Activated CD8-positive, alpha-beta memory T cell treated with anti-CD3 and anti-CD28 coated beads, Interleukin-2, amount 50 U/mL, for 1 hour (primary cell): Measurements from ENCODE around the gene SLC22A7.
A peak's percentile ranks its signal among the peaks of the same experiment; 100 is the strongest.

Experiments
- DNase-seq: peaks from one replicate; pipeline ENCODE4 v3.0.0-alpha.2; 2020; ENCODE audit errors: extremely low read depth

The SLC22A7 gene

GRCh38 chr6:43297644-43298564 is at the start of gene SLC22A7:
Gene SLC22A7, plus strand, starts transcription at chr6:43298260. Its CDS starts 99 bp downstream, at chr6:43298359.
- DNase-seq, result no peak

DNA sequence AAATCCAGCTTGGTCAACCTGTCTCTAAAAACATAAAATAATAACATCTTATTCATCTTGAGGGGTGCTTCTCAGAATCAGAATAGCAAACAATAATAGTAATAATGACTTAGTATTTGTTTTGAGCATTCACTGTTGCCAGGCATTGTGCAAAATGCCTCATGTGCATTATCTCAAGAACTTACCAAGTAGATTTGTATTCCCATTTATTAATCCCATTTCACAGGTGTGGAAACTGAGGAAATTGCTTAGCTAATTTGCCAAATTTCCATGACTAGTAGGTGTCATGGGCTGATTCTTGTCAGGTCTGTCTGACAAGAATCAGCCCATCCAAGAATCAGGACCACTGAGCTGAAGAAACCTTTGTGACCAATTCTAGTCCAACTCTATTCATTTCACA is 49.3 kb upstream of the SLC22A7 start:
- DNase-seq, result no peak

DNA sequence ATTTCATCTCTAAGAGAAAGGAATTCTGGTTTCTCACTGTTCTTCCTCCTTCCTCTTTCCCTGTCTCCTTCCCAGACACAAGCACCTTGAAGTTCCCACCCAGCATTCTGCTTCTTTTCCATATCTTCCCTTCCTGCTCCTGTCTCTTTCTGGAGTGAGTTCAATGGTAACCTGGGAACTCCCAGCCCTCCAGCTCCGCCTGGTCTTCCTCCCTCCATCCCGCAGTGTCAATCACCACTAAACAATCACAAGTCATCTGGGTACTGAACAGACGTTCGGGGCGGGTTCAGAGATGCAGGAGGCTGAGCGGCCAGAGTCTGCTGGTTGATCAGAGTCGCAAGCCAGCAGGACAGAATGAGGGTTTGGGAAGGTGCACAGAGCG is 47.1 kb upstream of the SLC22A7 start:
- DNase-seq, result no peak

GRCh38 chr6:43253401-43253800 is 44.7 kb upstream of the SLC22A7 start:
- no peak for DNase-seq

DNA sequence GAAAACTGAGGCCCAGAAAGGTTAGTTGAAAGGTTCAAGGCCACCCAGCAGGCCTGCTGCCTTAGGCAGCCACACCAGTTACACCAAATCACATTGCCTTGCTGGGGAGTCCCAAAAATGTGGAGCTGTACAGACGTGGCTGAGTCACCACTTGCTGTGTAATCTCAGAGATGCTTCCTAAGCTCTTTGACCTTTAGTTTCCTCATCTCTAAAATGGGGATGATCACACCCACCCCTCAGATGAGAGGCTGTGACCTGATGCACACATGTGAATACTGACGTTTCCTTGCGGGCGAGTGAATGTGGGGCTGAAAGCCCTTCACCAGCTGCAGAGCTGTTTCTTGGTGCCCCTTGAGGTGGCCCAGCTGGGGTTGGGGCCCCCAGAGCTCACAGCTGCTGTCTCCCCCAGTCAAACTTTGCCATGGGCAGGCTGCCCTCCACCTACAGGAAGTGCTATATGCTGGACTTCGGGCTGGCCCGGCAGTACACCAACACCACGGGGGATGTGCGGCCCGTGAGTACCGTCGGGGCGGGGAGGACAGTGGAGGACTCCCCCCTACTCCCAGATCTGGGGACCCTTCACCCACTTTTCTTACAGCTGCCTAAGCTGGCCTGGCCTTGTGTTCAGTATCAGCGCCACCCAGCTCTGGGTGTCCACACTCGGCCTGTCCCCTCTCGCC is 43.8 kb upstream of the SLC22A7 start:
- no peak for DNase-seq

- DNase-seq, result no peak
Measured at GRCh38 chr6:43254846-43255245, 43.2 kb upstream of the SLC22A7 start.

DNA sequence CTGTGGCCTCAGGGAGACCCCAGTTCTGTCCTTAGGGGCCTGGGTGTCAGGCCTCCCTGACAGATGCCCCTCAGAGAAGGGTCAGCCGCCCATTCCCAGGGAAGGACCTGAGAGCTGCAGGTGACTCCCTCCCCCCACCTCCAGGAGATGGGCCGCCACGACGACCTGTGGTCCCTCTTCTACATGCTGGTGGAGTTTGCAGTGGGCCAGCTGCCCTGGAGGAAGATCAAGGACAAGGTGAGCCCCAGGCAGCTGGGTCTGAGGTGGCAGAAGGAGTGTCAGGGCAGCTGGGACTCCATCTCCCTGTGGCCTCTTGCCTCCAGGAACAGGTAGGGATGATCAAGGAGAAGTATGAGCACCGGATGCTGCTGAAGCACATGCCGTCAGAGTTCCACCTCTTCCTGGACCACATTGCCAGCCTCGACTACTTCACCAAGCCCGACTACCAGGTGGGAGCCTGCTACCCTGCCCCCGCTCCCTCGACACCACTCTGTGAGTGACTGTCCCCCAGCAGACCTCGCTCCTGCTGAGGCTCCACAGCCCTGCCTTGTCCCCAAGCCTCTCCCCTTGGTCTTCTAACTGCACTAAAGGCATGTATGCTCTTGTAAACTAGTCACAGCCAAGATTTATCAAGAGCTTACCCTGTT is 42.5 kb upstream of the SLC22A7 start:
- DNase-seq, result no peak

DNA sequence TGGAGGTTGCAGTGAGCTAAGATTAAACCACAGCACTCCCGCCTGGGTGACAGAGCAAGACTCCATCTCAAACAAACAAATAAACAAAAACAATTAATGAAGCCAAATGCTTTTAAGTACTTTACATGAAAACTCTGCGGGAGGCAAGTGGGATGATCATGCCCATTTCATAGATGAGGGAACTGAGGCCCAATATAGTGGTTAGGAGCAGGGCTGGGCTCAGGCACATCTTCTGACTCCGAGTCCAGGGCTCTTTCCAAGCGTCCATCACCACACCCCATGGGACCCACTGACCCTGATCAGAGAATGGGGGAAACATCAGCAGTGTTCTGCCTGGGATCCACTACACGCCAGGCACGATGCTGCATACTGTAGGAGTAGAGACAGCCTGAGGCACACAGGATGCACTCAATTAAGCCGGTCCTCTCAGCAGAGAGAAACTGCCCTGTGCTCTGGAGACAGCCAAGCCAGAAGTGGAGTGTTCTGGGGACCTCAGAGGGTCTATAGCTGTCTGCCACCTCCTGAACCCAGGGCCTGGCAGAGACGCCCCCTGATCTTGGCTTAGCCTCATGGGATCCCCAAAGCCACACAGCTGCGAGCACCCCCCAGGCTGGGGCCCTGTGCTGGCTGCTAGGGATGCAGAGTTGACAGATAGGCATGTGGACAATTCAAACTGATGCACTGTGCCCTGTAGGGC is 41.2 kb upstream of the SLC22A7 start:
- DNase-seq, result no peak

- DNase-seq, result no peak
Measured at GRCh38 chr6:43257367-43258145, 40.5 kb upstream of the SLC22A7 start.

DNA sequence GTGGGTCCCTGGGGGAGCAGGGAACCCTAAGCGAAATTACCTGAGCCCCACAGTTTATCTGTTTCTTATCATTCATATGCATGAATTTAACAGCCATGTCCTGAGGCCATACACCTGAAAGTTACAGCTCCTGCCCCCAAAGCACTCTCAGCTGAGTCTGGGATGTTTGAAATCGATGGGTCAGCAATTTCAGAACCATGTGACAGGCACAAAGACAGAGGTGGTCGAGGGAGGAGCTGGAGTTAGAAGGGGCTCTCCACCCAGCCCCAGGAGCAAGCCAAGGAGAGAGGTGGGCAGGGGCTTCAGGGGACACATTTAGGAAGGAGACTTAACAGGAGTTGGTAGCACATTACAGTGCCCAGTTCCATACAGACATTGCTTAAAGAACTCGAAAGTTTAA is 39.9 kb upstream of the SLC22A7 start:
- DNase-seq, result no peak

DNA sequence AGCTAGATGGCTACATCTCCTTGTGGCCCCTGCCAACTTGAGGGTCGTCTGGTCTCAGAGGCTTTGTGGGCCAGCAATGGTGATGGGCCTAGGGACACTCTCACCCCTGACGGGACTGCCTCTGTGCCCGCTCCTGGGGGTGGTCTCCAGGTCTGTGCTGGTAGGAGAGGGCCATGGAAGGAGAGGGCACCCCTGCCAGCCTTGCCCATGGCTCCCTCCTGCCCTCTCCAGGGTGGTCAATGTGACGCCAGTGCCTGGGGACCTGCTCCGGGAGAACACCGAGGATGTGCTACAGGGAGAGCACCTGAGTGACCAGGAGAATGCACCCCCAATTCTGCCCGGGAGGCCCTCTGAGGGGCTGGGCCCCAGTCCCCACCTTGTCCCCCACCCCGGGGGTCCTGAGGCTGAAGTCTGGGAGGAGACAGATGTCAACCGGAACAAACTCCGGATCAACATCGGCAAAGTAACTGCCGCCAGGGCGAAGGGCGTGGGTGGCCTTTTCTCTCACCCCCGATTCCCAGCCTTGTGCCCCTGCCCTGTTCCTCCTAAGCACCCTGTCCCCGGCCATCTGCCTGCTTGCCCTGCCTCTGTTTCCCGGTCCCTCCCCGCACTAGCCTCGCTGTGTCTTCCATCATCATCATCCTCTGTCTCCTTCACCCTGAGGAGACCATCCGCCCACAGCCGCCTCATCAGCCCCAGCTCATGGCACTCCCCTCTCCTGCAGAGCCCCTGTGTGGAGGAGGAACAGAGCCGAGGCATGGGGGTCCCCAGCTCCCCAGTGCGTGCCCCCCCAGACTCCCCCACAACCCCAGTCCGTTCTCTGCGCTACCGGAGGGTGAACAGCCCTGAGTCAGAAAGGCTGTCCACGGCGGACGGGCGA is 39.0 kb upstream of the SLC22A7 start:
- DNase-seq, result no peak

DNA sequence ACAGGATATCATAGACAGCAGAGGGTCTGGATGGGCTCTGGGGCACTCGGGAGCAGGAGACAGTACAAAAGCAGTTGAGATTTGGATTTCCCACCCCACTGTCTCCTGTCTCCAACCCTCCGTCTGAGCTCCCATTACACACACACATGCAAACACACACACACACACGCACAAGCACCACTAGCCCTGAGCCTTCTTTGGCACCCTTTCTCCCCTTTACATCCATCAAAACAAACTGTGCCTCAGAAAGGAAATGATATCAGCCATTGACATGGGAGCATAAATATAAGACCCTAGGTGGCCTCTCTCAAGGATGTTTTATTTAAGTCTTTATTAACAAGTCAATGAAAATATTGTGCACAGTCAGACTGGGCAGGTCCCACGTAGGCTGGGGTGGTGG is 37.3 kb upstream of the SLC22A7 start:
- no peak for DNase-seq

DNA sequence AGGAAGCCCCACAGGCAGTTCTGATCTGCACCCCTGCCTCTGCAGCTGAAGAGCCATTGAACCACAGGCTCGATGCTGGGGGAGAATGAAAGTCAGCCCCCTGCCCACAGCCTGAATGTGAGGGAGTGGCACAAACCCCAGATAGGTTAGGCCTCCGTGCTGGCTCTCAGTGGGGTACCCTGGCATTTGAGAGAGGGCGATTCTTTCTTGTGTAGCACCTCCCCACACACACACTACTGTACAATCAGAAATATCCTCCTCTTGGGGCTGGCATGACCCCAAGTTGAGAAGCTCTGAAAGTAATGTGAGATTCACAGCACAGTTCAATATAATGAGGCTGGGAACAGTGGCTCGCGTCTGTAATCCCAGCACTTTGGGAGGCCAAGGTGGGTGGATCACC is 36.9 kb upstream of the SLC22A7 start:
- DNase-seq, result no peak

DNA sequence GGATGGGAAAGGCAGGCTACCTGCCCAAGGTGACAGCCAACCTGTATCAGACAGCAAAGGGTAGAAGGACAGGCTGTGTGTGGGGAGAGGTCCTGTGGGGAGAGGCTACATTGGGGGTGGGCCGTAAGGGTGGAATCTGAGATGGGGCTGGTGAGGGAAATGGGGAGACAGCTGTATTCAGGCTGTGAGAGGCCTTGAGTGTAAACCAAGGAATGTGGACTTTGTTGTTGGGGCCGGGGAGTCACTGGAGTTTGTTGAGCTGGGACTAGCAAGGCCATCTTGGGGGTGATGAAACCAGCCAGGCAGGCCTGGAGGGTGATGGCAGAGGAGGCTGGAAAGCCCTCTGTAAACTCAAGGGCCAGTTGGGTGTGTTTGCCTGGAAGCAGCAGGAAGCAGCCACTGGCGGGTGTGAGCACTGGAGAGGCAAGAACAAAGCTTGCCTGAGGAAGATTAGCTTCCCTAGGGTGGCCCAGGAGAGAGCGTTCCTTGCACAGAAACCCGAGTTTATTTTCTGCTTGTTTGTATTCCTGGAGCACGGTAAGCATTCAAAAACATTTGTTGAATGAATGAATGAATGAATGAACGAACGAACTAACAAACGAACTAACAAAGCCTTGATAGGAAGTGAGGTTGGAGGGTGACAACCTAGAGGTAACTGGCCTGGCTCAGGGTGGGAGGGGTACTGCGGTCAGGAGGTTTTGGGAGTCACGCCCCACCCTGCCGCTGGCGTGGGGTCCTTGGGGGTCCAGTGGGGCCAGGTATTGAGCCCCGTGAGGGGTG is 35.9 kb upstream of the SLC22A7 start:
- no peak for DNase-seq

DNA sequence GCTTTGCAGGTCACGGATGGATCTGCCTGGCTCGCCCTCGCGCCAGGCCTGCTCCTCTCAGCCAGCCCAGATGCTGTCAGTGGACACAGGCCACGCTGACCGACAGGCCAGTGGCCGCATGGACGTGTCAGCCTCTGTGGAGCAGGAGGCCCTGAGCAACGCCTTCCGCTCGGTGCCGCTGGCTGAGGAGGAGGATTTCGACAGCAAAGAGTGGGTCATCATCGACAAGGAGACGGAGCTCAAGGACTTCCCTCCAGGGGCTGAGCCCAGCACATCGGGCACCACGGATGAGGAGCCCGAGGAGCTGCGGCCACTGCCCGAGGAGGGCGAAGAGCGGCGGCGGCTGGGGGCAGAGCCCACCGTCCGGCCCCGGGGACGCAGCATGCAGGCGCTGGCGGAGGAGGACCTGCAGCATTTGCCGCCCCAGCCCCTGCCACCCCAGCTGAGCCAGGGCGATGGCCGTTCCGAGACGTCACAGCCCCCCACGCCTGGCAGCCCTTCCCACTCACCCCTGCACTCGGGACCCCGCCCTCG is 35.2 kb upstream of the SLC22A7 start:
- no peak for DNase-seq

DNA sequence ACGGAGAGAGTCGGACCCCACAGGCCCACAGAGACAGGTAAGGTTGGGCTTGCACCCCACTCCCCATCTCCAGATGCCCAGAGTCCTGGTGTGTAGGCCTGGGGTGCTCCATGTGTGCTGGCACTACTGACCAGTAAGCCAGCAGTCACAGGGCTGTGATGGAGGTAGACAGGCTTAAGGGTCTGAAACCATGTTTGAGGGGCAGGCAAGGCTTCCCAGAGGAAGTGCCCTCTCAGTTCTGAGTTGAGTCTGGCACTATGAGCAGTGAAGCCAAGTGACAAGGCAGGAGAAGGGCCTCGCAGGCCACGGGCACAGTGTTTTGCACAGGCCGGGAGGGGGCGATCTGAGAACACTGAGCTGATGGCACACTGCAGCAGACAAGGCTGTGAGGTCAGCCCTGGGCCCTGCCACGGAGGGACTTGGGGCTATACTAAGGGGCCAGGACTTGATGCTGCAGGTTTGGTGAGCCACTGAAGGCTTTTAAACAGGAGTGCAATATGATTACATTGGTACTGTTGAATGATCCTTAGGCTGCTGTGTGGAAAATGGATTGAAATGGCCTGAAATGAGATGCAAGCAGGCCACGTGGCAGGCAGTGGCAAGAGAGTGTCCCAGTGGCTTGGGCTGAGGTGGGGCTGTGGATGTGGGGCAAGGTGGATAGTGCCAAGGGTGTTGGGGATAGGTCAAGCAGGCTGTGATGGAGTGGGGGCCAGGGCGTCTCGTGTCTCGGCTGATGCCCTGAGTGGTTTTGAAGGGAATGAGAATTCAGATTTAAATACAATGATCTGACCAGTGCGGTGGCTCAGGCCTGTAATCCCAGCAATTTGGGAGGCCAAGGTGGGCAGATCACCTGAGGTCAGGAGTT is 34.5 kb upstream of the SLC22A7 start:
- DNase-seq, result peak; percentile 26

GRCh38 chr6:43264599-43265145 is 33.4 kb upstream of the SLC22A7 start:
- no peak for DNase-seq

- DNase-seq, result no peak
Measured at GRCh38 chr6:43265564-43265963, 32.5 kb upstream of the SLC22A7 start.
